NCI-H2196 (cell line): Measurements from ENCODE around the gene FBXO34.
"Not testable (repeated sequence)": the region's sequence is repeated elsewhere in the genome, so short reads cannot be mapped to it uniquely, and the experiment has no call there.

Experiments used
- DNase-seq: peaks from one replicate; lab custom pipeline; 2025; ENCODE audit not compliant: unreplicated experiment; lab: John Stamatoyannopoulos, UW

FBXO34 gene

DNA sequence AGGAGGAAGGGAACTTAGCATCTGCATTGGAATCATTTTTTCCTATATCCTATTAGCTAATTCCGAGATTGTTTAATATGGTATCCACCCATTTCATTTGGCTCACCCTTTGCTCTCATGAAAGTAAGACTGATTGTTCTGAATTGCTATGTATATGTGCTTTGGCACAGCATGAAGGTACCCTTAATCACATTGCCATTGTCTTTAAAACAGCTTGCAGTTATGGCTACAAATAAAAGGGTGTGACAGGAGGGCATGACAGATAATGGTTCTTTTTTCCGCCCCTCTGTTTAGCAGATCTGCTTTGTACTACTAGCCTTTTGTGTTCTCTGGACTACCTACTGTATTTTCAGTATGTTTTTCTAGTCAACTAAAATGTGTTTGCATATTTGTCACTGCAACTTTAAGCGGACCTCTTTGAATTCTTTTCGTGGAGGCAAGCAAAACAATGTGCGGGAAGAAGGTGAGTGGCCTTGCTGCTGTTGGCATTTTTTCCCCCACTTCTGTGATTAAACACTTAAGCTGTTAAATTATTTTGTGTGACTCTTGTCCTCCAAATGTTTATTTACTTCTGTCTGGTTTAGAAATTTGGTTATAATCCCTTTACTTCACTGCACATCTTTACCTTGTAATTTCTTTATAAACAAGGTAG lies 35.8 kb downstream of the FBXO34 start:
- no peak for DNase-seq

DNA sequence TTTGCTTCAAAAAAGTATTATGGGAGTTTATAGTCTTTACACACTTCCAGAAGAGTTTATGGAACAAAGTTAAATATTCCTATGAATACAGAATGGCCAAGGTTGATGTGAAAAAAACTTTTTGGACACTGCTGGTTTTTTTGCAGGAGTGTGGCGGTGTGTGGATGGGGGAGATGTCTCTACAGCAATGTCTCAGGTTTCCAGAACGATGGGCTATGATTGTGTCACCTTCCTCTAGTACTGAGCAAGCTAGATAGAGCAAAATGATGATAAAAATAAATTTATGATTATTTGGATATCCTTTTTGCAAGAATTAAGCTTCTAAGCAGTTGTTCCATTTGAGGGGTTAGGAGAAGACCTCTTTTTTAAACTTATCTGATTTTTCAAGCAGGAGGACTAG lies 37.9 kb downstream of the FBXO34 start:
- no peak for DNase-seq

DNA sequence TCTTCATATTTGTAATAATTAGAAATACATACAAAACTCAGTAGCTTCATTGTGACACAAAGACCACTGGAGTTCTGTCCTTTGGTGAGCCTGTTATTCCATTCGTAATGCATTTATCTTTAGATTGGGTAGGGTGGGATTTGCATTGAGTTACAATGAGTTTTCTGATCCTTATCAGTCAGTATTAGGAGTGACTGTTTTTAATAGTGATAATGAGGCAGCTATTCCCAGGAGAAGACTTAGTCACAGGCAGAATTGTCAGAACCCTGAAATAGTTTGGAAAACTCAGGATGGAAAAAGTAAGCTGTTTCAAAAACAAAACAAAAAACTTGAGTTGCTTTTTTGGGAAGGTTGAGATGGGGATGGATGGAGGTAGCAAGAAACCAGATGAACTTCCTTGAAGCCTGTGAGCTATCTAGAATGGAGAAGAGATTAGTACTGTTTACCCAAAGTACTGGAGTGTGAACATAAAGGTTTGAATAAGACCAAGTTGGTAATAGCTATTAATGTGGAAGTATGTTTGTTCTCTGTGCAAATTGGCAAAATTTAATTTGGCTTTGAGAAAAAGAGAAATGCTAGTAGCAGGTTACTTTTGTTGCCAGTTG lies 38.6 kb downstream of the FBXO34 start:
- no peak for DNase-seq

DNA sequence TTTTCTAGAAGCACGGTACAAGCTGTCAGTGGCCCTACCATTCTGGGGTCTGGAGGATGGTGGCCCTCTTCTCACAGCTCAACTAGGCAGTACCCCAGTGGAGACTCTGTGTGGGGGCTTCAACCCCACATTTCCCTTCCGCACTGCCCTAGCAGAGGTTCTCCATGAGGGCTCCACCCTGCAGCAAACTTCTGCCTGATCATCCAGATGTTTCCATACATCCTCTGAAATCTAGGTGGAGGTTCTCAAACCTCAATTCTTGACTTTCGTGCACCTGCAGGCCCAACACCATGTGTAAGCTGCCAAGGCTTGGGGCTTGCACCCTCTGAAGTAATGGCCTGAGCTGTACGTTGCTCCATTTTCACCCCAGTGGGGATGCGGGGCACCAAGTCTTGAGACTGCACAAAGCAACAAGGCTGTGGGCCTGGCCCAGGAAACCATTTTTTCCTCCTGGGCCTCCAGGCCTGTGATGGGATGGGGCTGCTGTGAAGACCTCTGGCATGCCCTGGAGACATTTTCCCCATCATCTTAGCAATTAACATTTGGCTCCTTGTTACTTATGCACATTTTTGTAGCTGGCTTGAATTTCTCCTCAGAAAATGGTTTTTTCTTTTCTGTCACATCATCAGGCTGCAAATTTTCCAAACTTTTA lies 41.3 kb downstream of the FBXO34 start:
- DNase-seq: not testable (repeated sequence)

DNA sequence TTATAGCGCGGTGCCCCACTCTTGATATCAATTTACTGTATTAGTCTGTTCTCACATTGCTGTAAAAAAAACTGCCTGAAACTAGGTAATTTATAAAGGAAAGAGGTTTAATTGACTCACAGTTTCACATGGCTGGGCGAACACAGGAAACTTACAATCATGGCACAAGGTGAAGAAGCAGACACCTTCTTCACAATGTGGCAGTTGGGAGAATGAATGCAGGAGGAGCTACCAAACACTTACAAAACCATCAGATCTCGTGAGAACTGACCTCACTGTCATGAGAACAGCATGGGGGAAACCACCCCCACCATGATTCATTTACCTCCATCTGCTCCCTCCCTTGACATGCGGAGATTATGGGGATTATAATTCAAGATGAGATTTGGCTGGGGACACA lies 42.3 kb downstream of the FBXO34 start:
- DNase-seq: no peak

DNA sequence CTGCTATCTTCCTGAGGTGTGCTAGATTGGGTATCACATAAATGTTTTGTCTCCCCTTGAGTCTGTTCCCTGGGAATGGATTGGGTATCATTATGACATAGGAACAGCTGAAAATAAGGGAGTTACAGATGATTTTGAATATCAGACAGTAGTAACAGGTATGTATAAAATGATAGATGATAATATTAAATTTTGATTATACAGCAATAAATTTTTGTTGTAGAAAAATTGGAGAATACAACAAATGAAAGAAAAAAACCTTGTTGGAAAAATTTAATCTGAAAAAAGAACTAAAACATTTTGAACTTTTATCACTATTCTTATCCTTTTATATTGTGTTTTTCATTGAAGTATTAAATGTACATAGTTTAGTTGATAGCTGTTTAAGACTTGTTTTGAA lies 43.2 kb downstream of the FBXO34 start:
- DNase-seq: no peak

DNA sequence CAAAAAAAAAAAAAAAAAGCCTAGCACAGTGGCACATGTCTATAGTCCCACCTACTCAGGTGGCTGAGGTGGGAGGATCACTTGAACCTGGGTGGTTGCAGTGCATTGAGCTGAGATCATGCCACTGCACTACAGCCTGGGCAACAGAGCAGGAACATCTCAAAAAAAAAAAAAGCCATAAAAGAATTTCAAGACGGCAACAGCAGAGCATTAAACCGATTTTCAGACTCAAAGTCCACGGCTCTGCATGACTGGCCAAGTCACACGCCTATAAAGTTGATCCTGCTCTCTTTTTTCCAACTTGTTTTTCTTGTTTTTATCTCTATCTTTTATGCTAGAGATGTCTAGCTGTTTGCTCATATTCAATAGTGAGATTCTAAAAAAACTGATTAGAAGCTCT lies 45.3 kb downstream of the FBXO34 start:
- DNase-seq: no peak

DNA sequence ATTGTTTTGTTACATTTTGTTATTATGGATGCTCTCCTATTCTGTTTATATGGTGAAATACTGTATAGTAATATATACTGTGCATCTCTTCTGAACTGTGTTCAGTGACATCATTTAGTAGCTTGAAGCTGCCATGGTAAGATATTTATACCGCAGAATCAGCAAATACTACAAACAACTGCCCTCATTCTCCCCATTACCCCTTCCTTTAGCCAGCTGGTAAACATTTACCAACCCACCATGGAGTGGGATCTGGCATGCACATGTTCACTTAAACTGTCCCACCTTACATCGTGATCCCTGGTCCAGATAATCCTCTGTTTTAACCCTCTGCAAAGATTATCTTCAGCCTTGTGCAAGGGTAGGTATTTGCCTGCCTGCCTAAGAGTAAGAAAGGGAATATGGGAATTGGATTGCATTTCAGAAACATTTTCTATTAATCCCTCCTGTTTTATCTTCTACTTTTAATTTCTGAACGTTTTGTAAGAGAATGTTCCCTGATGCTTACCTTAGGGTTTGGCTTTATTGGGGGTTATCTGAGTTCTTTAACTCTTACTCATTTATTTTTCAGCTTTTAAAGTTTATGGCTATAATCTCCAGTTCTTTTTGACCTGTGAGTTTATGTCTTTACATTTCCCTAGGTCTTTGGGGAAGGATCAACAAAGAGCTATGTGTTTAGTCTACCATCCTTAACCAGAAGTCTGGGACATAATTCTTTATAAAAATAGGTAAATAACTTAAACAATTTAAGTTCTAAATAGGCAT lies 46.5 kb downstream of the FBXO34 start:
- no peak for DNase-seq

DNA sequence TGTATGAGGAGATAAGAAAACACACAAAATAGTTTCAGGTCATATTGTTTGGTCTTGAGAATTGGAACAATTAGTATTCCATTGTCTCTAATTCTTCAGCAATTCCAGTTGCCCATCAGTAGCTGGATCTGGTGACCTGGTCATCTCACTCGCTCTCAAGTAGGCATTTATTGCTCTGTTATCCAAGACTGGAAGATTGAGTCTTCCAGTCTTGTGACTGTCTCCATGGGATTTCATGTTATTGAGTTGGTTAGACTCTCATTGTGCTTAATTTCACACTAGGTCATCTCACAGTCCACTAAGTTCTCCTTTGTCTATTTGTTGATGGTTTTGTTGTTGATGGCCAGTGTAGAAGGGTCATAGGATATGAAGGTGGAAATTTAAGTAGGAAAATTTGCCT lies 47.5 kb downstream of the FBXO34 start:
- no peak for DNase-seq

DNA sequence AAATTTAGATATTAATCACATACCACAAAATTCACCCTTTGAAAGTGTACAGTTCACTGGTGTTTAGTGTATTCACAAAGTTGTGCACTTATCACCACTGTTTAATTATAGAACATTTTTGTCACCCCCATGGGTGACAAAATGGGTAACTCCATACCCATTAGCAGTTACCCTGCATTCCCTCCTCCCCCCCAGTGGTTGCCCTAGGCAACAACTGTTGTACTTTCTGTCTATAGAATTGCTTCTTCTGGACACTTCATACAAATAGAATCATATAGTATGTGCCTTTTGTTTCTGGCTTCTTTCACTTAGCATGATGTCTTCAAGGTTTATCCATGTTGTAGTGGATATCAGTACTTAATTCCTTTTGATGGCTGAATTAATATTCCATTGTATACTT lies 52.7 kb downstream of the FBXO34 start:
- no peak for DNase-seq

DNA sequence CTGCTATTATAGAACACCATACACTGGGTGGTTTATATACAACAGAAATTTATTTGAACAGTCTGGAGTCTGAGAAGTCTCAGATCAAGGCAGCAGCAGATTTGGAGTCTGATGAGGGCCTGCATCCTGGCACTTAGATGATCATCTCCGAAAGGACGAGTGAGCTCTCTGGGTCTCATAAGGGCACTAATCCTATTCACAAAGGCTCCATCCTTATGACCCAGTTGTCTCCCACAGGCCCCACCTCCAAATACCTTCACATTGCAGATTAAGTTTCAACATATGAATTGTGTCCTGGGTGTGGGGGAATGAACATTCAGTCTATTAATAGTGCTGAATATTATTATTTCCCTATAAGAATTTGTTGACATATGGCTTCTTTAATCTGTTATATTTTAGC lies 53.6 kb downstream of the FBXO34 start:
- no peak for DNase-seq

DNA sequence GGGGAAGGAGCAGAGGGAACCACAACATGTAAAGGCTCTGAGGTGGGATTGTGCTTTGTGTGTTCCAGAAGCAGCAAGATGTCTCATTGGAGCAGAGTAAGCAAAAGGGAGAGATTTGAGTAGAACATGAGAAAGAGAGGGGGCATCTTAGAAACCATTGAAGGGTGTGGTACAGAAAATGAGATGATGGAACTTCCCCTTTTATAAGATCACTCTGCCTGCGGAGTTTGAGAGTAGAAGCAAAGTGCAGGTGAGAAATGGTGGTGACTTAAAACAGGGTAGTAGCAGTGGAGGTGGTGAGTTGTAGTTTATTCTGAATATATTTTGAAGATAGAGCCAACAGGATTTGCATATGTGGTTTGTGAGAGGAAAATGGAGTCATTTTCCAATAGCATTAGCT lies 56.0 kb downstream of the FBXO34 start:
- DNase-seq: no peak

DNA sequence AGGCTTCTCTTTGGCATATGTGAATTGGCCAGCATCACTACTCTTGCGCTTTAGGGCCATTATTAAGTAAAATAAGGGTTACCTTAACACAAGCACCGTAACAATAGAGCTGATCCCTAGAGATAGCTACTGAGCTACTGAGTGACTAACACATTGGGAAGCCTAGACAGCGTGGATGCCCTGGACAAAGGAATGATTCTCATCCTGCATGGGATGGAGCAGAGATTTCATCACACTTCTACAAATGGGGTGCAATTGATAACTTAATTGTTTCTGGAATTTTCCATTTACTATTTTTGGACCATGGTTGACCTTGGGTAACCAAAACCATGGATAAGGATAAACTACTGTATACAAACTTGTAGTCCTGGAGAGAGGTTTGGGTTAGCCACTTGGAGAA lies 57.1 kb downstream of the FBXO34 start:
- no peak for DNase-seq

DNA sequence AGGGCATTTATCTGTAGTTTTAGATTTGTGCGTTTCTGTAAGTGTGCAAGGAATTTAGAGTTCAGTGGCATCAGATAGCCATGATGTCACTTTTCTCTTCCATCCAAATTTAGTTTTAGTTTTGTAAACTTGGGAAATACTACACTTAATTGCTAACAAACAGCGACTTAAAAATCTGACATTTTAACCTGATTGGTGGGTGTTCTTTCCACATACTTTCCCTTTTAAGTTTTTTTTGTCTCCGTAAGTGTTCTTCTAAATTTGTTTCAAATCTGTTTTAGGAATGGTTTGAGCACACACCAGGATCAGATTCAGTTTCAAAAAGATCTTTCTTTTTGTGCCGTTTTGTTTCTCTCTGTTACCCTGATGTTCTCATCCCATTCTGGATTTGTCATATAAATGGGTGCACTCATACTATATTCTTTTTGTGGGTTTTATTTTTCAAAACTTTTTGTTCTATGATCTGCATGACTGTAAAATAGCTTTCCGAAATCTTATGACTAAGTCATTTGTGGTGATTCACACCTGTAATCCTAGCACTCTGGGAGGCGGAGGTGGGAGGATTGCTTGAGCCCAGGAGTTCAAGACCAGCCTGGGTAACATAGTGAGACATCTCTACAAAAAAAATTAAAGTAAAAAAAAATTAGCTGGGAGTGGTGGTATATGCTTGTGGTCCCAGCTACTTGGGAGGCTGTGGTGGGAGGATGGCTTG lies 58.9 kb downstream of the FBXO34 start:
- DNase-seq: no peak

DNA sequence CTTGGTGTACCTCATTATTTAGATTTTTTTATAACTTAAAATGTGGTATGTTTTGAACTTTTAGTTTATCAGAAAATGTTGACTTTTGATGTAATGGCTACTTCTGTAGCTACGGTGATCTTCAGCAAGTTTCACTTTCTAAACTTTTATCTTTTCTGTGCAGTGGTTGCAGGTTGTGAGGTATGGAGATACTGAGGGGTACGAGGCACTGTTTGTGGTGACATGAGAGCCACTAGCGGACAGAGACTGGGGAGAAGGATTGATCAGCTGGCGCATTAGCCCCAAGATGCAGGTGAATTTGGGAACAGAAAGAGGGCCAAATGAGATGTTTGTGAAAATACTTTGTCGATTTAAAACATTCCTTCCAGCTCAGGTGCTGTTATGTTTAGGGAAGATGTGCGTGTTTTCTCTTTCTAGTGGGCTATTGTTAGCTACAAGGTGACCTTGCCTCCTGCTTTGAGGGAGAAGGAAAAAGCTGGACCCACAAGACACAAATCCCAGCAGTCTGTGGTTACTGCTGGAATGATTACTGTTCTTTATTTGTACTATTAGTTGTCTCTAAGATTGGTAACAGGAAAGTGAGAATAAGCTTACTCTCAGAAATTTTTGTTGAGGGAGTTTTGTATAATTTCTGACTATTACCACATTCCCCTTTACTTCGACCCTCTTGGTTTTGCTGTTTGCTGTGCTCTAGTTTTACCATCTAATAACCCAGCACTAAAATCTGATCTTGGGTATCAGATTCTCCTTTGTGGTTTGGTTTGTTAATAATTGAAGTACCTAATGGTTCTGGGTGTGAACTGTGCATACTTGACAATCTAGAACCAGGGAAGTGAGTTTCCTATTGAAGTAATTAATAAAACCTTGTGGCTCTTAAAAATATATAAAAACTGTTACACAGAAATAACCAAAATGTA lies 61.7 kb downstream of the FBXO34 start:
- peak; percentile 16 for DNase-seq

DNA sequence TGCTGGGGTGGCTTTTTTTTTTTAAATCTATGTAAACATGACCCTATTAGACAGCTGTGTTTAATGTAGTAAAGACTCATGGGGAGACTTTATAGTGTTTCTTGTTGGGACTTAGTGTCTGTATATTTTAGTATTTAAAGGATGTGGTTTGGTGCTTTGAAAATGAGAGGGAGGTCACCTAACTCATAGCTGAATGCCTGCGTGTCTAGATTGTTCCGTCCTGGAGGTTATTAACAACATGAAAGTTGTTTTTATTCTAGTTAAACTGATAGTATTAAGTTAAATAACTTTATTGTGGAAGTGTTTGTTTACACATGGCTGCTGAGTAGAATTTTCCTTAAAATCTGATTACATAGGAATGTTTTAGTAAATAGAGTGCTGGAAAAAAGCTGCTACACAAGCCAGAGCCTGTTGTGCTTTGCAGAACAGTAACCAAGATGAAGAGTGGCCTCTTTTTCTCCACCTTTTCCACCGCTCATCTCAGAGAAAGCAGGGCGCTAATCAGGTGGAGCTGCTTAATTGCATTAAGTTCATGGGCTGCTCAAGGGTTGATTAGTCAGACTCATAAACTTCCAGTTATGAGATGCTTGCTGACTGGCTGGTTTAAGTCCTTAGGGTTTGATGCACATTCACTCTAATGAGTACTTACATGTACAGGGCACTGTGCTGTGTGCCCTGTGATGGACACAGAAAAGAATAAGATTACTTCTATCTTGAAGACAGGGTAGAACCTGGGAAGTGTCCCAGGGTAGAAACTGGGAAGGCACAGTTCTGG lies 62.7 kb downstream of the FBXO34 start:
- DNase-seq: no peak

DNA sequence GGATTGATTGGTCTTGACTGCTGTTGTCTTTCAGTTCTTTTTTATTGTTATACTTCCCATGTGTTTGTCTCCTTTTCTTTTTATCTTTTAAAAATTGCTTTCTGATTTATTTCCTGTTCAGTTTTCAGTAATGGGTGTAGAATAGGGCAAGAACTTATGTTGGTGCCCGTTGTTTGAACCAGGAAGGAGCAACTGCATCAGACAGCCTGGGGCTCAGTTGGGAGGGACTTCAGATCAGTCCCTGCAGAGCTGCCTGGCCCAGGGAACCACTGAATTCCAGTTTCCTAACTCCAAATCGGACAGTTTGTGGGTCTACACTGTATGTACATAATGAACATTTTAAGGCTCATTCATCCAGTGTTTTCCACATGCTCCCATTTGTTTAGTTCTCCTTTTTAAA lies 64.9 kb downstream of the FBXO34 start:
- no peak for DNase-seq

DNA sequence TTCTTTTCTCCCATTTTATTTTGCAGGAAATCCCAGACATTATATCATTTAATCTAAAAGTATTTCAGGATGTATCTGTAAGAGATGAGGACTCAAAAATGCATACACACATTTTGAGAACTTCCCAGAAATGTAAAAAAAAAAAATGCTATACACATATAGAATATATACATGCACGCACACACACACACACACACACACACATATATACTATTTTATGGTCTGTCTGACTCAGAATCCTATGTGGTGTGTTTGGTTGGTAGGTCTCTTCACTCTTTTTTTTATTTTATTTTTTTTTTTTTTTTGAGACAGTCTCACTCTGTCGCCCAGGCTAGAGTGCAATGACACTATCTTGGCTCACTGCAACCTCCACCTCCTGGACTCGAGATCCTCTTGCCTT lies 65.5 kb downstream of the FBXO34 start:
- DNase-seq: no peak

DNA sequence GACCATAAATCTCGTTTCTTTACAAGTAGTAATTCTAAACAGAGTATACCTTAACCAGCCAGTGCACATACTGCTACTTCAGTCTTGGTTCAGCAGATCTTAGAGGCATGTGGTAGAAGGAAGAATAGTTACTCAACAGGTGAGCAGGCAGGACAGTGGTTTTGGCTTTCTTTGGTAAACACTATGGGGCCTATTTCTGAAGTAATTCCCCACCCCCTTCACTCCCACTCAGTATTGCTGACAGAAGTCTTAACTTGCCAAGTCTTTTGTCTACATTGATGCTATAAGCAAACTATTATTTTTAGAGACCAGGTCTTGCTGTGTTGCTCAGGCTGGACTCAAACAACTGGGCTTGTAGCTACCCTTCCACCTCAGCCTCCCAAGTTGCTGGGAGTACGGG lies 68.5 kb downstream of the FBXO34 start:
- no peak for DNase-seq

DNA sequence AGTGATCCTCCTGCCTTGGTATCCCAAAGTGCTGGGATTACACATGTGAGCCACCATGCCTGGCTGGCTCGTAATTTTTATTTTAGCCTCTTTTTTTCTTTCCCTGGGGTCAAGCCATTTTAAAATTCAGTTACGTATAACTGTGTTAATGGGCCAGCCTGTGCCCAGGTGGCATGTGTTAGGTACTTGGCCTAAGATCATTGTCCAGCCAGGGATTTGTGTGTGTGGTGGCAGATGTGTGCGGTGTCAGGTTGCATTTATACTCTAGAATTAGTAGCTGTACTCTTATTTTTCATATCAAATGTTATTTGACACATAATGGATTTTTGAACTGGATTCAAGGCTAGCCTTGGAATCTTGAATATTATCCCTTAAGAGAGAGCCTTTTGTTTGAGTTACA lies 69.3 kb downstream of the FBXO34 start:
- peak; percentile 29 for DNase-seq
